ENCODE data around the gene RBAK.
"Not testable (repeated sequence)": the region's sequence is repeated elsewhere in the genome, so short reads cannot be mapped to it uniquely, and the experiment has no call there.

RBAK gene
- 21.2 to 50.2 (median 38.9) reads per million in 4 donors for total RNA-seq

DNA sequence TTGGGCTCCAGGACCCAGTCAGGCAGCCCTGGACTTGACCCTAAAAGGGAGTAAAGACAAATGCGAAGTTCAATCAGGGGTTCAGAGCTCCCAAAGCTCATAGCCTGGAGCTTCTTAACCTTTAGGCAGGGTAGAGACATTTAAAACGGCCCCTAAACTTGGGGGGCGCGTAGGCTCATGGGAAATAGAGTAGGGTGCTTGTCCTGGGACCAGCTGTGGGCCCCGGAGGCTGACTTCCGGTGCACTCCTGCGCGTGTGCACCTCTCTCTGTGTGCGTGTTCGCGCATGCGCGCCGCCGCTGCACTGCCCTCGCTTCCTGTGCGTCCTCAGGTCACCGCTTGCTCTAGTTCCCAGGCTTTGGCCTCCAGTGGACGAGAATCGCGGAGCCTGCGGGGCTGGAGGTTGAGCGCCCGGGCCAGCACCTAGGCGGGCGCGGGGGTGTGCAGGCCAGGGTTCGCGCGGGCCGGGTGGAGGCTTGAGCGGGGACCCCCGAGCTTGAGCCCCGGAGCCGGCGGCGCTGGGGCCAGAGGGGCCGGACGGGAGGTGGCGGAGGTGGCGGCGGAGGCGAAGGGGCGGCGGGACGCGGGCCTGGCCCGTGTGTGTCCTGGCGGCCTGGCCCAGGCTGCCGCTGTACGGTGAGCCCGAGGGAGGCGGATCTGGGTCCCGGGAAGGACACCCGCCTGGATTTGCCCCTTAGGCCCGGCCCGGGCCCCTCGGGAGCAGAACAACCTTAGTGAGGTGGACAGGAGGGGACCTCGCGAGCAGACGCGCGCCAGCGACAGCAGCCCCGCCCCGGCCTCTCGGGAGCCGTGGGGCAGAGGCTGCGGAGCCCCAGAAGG lies at the start of gene RBAK:
RBAK (plus strand) TSS at position 303 of the 839 bp plus-strand sequence. CDS start 2,217 bp downstream, outside the sequence.
- DNase-seq, result peak; percentile 79 to 96 (median 85)

DNA sequence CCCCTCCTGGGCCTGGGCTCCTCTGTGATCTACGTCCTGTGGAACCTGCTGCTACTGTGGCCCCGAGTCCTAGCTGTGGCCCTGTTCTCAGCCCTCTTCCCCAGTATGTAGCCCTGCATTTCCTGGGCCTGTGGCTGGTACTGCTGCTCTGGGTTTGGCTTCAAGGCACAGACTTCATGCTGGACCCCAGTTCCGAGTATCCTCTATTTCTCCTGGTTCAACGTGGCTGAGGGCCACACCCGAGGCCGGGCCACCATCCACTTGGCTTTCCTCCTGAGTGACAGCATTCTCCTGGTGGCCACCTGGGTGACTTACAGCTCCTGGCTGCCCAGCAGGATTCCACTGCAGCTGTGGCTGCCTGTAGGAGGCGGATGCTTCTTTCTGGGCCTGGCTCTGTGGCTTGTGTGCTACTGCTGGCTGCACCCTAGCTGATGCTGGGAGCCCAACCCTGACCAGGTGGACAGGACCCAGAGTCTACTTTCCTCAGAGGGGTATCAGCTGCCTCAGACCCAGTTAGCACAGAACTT lies 48.9 kb upstream of the RBAK start:
- no peak for DNase-seq

DNA sequence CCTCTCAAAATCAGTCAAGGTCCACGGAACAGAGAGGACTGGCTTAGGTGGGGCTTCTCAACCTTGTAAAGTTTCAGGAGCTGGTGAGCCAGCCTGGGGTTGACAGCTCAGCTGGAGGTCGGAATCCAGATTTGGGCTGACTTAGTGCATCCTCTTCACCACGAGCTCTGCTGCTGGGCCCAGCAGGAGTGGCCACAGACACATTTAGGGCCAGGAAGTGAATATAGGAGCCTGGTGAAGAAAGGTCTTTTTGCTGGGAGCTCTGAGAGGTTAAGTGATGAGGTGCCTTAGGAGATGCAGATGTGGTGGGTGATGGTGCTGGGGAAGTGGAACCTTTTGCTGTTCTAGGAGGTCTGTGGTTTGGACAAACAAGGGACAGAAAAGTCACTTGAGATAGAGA lies 47.4 kb upstream of the RBAK start:
- no peak for DNase-seq

DNA sequence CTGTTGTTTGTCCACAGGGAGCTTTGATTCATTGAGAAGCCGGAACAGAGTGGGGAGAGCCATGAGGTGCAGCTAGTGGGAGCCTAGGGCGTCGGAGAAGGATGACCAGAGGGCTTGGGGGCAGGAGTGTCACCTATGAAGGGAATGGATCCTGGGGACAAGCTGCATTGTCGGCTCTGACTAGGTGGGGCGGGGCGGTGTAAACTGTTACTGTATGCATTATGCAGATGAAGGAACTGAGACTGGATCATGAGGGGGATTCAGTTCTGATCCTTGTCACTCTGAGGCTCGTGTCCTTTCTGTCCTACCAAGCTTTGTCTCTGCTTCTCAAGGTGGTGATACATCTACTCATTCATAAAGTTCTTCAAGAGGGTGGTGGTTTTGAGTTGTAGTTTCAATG lies 46.8 kb upstream of the RBAK start:
- no peak for DNase-seq

DNA sequence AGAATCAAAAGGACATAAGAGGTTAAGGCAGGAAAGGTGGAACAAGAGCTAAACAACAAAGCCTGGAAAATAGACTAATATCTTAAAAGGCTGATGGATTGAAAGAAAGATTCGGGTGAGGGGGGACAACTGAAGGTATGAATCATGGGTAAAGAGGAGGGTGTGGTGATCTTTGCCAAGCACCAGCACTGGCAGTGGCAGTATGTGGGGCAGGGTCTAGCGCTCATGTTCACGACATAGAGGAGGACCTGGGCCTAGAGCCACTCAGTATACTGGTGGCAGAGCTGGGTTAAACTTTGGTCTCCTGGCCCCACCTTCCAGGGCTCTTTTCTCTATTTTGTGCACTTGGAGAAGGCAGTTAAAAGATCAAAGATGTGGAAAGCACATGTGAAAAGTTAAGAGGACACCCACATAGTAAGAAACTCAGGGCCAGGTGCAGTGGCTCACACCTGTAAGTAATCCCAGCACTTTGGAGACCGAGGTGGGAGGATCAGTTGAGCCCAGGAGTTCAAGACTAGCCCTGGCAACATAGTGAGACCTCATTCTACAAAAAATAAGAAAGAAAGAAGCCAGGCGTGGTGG lies 46.2 kb upstream of the RBAK start:
- DNase-seq, result no peak

DNA sequence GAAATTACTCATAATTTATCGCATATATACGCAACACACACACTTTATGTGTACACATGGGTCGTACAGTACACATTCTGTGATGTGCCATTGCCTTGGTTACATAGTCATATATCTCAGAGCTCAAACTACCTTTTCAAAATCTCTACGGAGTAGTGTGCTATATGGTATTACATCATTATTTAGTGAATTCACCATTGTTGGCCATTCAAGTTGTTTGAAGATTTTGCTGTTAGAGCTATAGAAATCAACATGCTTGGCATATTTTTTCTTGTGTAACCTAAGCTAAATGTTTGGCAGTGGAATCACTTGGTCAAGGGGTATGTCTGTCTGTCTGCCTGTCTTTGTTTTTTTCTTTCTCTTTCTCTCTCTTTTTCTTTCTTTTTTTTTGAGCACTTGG lies 44.7 kb upstream of the RBAK start:
- DNase-seq, result no peak

DNA sequence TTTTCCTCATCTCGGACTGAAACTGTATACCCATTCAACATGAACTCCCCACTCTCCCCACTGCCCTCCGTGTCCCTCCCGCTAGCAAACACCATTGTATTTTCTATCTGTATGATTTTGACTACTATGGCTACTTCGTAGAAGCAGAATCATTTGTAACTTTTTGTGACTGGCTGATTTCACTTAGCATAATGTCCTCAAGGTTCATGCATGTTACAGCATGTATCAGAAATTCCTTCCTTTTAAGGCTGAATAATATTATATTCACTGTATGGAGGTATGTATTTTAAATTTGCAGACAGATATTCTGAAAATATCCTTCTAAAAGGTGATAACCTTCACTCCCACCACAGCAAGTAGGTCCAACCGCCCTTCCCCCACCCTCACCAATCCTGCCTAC lies 43.7 kb upstream of the RBAK start:
- no peak for DNase-seq

DNA sequence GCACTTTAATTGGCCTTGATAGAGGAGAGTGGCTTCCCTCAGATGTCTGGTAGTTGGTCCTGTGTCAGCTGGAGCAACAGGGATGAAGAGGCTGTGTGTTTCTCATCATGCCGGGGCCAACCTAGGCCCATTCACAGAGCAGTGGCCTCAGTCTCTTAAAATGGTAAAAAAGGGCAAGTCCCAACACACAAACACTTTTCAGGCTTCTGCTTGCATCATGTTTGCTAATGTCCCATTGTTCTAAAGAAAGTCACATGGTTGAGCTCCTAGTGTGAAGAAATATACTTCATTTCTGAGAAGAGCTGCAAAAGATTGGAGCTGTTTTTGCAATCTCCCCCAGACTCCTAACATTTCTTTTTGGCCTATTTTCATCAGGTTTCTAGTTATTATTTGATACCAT lies 40.6 kb upstream of the RBAK start:
- DNase-seq, result no peak

DNA sequence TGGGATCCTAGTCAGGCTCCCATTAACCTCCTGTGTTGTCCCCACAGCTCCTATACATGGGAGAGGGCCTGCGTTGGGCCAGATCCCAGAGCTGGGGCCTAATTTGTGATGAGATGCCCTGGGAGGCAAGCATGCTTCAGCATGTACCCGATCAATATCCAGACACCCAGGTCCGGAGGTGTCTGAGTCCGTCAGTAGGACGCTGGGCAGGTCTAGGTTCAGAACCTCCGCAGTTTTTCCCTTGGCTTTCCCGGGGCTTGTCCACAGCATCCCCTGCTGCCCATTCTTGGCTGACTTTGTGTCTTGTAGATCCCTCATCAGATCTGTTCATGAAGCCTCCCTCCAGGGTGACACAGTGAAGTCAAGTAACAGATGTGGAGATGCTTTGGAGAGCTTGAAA lies 32.7 kb upstream of the RBAK start:
- no peak for DNase-seq

DNA sequence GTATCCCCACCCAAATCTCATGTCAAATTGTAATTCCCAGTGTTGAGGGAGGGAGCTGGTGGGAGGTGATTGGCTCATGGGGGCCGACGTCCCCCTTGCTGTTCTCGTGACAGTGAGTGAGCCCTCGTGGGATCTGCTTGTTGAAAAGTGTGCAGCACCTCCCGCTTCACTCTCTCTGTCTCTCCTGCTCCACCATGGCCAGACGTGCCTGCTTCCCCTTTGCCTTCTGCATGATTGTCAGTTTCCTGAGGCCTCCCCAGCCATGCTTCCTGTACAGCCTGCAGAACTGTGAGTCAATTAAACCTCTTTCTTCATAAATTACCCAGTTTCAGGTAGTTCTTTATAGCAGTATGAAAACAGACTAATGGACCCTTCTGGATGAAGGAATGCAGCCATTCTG lies 29.7 kb upstream of the RBAK start:
- not testable (repeated sequence) for DNase-seq

DNA sequence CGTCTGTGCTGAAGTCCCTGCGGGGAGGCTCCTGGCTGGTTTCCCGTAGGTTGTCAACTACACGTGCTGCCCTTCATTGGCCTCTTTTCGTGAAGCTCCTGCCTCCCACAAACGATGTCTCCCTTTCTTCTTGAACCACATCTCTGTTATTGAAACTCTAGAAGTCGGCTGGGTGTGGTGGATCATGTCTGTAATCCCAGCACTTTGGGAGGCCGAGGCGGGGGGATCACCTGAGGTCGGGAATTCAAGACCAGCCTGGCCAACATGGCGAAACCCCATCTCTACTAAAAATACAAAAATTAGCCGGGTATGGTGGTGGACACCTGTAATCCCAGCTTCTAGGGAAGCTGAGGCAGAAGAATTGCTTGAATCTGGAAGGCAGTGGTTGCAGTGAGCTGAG lies 28.0 kb upstream of the RBAK start:
- DNase-seq, result not testable (repeated sequence)

DNA sequence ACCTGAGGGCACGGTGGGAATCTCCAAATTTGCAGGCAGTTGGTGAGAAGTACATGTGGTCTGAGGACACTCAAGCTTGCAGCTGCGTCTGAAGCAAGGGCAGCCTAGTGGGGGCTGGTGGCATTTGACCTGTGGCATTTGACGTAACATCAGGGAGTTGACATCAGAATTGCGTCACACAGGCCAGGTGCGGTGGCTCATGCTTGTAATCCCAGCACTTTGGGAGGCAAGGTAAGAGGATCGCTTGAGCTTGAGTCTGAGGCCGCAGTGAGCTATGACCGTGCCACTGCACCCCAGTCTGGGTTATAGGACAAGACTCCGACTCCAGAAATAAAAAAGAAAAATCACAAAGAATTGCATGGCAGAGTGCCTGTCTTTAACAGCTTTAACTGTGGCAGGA lies 25.6 kb upstream of the RBAK start:
- DNase-seq, result no peak

DNA sequence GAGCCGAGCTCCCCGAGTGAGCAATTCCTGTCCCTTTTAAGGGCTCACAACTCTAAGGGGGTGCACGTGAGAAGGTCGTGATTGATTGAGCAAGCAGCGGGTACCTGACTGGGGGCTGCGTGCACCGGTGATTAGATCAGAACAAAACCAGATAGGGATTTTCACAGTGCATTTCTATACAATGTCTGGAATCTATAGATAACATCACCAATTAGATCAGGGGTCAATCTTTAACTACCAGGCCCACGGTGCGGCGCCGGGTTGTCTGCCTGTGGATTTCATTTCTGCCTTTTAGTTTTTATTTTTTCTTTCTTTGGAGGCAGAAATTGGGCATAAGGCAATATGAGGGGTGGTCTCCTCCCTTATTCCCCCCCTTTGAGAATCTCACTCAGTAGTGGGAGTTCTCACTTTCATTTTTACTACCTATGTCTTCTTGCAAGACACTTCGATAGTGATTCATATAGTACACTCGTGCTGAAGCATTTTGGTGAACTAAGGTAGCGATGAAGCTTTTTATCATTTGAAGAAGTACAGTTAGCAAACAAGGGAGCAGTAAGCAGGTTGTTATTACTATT lies 24.6 kb upstream of the RBAK start:
- DNase-seq, result not testable (repeated sequence)

DNA sequence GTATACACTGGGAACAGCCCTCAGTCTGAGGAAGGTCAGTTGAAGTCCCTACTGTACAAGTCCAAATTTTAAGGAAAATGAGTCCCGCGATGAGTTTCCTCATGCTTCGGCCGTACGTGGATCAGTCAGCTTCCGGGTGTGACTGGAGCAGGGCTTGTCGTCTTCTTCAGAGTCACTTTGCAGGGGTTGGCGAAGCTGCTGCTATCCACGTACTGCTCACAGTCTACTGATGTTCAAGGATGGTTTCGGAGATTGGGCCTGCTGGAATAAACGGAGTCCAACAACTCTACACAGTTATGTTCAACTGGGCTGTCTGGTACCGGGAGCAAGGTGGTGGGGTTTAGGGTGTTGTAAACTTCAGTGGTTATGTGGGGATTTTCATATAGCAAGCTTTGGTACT lies 22.0 kb upstream of the RBAK start:
- not testable (repeated sequence) for DNase-seq

DNA sequence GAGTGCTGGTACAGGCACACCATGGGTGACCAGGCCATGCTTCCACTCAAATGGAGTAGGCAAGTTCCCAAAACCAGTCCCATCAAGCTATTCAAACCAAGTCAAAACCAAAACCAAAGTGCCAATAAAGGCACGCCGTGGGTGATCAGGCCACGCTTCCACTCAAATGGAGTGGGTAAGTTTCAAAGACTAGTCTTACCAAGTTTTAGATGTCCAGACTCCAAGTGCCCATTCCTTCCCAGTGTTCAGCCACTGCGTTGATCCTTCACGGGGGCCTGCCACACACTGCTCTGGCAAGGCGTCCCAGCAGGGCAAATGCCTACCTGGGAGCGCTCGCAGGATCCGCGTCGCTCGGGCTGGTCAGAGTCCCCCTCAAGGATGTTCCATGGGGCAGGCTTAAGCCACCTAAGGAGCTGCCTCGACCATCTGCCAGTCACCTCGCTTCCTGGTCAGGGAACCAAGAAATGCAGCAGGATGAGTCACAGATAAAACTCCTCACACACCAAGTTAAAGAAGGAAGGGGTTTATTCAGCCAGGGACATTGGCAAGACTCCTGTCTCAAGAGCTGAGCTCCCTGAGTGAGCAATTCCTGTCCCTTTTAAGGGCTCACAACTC lies 17.8 kb upstream of the RBAK start:
- DNase-seq, result not testable (repeated sequence)

DNA sequence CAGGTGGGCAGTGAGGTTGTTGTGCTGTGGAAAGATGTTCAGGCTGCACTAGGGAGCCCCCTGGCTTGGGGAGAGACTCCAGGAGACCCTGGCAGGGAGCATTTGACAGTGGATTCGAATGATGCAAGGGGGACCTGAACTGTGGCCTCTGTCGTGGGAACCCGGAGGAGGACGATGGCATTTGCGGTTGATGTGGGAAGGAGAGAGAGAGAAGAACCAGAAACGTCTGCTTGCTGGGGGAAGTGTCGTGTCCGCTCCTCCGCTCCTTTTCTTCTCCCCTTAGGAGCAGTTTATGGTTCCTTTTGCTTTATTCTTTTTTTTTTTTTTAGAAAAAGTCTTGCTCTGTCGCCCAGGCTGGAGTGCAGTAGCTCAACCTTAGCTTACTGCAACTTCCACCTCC lies 12.5 kb upstream of the RBAK start:
- DNase-seq, result not testable (repeated sequence)

DNA sequence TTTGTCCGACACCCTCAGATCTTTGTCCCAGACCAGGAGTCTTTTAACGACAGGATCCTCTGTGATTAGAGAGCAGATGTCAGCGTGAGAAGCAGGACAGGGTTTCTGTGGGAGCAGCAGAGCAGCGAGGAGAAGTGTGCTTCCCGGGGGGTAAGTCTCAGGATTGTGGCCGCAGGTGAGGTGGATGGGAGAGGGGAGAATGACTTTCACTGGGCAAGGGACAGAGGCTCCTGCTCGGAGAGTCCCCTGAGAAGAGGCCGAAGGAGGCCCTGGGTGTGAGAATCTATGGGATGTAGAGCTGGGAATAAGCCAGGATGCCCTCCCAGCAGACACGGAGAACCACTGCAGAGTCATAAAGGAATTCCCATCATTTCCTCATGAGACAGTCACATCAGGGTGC lies 10.4 kb upstream of the RBAK start:
- DNase-seq, result no peak

DNA sequence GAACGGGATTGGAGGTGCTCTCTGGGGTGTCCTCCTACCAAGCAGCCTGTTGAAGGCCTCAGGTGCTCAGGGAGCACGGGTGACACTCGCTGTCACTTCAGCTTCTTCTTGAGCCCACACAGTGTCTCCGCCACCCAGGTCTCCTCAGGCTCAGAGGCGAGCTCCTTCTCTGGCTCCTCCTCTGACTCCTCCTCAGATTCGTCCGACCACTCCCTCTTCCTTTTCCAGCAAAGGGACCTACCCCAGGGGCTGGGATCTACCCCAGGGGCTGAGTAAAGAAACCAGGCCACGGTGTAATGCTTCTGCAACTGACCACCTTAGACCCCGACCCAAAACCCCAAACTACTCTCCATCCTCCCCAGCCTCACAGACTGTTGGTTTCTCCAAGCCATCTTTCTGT lies 9.2 kb upstream of the RBAK start:
- DNase-seq, result no peak

DNA sequence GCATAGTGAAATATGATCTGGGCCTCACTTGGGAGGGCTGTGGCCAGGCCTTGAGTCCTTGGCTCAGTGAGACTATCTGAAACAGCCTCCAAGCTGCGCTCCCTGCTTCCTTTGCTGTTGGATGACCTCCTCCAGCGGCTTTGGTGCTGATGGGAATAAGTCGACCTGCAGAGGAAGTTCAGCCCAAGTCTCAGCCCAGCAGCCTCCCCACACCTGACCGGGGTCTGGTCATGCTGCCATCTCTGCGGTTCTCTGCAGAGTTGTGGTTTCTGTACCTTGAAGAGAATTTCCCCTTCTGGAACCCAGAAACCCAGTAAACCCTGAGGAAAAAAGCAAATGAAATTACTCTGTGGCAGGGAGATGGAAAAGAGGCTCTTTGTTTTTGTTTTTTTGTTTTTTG lies 4.6 kb upstream of the RBAK start:
- no peak for DNase-seq

DNA sequence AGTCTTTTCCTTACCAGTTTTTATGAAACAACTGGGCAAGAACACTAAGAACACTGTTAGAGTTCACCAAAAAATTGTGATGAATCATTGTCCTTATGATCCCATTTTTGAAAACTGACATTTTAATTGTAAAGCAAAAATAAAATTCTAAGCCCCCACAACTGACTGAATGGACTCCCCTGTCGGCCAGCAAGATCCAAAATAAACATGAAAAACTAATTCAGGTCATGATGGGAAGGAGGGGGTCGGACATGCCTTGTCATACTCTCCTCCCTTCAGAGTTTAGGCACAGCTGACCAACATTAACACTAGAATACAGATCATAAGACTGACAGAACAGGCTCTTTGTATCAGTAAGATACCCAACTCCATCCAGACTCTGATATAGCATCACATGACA lies 2.0 kb upstream of the RBAK start:
- DNase-seq, result no peak

DNA sequence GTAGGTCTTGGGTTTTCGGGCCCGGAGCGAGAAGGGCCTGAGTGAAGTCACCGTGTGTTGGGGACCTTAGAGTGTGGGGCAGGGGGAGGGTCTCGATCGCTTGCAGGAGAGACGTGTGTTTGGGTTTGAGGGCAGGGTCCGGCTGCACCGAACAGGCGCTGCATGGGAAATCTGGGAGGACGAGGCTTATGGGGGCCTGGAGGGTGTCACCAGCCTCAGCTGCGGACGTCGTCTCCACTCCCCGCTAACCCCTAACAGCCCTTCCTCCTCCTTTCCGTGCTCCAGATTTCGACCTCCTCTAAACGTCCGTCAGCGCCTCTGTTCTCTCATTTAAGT lies 705 bp downstream of the RBAK start:
- DNase-seq, result peak in 1 of 5 donors; percentile 4

DNA sequence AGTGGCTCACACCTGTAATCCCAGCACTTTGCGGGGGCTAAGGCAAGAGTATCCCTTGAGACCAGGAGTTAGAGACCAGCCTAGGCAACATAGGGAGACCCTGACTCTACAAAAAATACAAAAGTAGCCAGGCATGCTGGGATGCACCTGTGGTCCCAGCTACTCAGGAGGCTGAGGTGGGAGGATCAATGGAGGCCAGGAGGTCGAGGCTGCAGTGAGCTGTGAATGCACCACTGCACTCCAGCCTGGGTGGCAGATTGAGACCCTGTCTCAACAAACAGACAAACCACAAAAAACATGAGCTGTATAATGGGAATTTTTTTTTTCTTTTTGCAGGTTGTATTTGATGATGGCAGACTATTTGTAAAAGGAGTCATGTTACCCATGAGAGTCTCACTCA lies 1.5 kb downstream of the RBAK start:
- DNase-seq, result not testable (repeated sequence)

DNA sequence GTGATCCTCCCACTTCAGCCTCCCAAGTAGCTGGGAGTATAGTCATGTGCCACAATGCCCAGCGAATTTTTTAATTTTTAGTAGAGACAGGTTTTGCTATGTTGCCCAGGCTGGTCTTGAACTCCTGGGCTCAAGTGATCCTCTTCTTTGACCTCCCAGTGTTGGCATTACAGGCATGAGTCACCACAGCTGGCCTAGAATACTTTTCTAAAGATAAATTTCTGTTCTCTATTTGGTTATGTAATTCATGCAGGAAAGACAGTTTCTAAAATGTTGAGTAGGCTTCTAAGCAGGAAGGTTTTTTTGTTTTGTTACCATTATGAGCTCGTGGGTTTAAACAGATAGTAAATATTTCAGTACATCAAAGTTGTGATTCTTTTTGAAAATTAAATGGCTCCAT lies 5.0 kb downstream of the RBAK start:
- DNase-seq, result no peak

DNA sequence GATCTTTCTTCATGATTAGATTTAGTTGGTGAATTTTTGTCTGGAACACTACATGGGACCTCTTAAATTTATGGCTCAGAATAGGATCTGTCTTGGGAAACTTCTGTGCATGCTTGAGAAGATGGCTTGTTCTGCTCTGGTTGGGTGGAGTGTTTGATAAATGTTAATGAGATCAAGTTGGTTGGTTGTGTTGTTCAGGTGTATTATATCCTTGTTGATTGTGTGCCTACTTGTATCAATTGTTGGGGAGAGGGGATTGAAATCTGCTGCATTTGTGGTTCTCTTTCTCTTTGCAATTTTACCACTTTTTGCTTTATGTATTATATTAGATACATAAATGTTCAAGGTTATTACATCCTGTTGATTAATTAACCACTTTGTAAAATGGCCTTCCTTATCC lies 6.1 kb downstream of the RBAK start:
- DNase-seq, result not testable (repeated sequence)
